Heart left ventricle (tissue), 16 donors: ENCODE results near the gene MITF. TPM values are rescaled to one million over a fixed set of nuclear protein-coding genes. Genes with fewer than 3 reads are reported as not detected.

Source experiments
- ATAC-seq, 4 donors: fragments of 200-7000 bp; cut with Tn5 transposase; one replicate each; pipeline ENCODE4 v1.9.1; 2020 to 2022; ENCODE audit warnings: moderate library complexity in 4 of 4, mild to moderate bottlenecking in 3 of 4, moderate number of reproducible peaks in 1 of 4
- DNase-seq, 5 donors: peaks; one replicate each; pipeline ENCODE4 v3.0.0-alpha.2; 2020
- H3K27ac ChIP-seq, 12 donors: fragments of 200-600 bp; sonication (generic) in 4 of 12; one replicate each; pipeline versions ENCODE4 v1.5.0 to v1.8.0; 2016 to 2022; ENCODE audit warnings: mild to moderate bottlenecking in 2 of 12
- H3K27me3 ChIP-seq, 9 donors: fragments of 200-600 bp; sonication (generic) in 2 of 9; one replicate each; pipeline versions ENCODE4 v1.5.1 to v1.8.0; 2016 to 2022; ENCODE audit warnings: mild to moderate bottlenecking in 3 of 9
- H3K36me3 ChIP-seq, 9 donors: fragments of 200-600 bp; sonication (generic) in 2 of 9; one replicate each; pipeline versions ENCODE4 v1.5.0 to v1.8.0; 2018 to 2022; ENCODE audit warnings: mild to moderate bottlenecking in 2 of 9
- H3K4me1 ChIP-seq, 12 donors: fragments of 200-600 bp; sonication (generic) in 4 of 12; one replicate each; pipeline versions ENCODE4 v1.5.0 to v1.8.0; 2016 to 2022; ENCODE audit warnings: mild to moderate bottlenecking in 3 of 12
- H3K4me3 ChIP-seq, 12 donors: fragments of 200-600 bp; sonication (generic) in 4 of 12; one replicate each; pipeline versions ENCODE4 v1.5.0 to v1.8.0; 2017 to 2022; ENCODE audit warnings: mild to moderate bottlenecking in 9 of 12, moderate library complexity in 4 of 12
- H3K9me3 ChIP-seq, 12 donors: fragments of 200-600 bp; sonication (generic) in 4 of 12; one replicate each; pipeline versions ENCODE4 v1.5.0 to v1.8.0; 2016 to 2022; ENCODE audit warnings: mild to moderate bottlenecking in 1 of 12
- POLR2A ChIP-seq, 2 donors: fragments of 450-650 bp; IDR thresholded peaks; one replicate each; pipeline ENCODE4 v1.6.1; 2017; ENCODE audit warnings: antibody characterized with exemption in 2 of 2, mild to moderate bottlenecking in 2 of 2, moderate library complexity in 2 of 2
- WGBS, 4 donors: extraction: QIAGEN DNeasy Blood & Tissue Kit in 2 of 4; methylation state at CpG; one replicate each; pipeline versions ENCODE4 v1.1.5 to v1.1.7; 2013 to 2018; 5-methylcytosine and 5-hydroxymethylcytosine counted together
- intact Hi-C, 10 donors: fragments of 100-400 bp; cut with DNase I; formaldehyde crosslinking; loops; one replicate each; pipeline versions ENCODE4 v1.11.1 to v1.14.2; 2022
- polyA plus RNA-seq, 2 donors: library from polyadenylated mRNA; stranded (reverse); fragments of 200-250 nt; gene quantifications; one replicate each; pipeline ENCODE4 v1.2.3, GENCODE V29; 2013
- total RNA-seq, 9 donors: library from RNA; depleted of rRNA in 2 of 9; stranded (reverse); fragments of >200 nt in 2 of 9; fragmentation: NEBNext Ultra II Directional in 3 of 9; extraction: Animal tissue kit (Norgen Biotek cat#: 25700) in 3 of 9; gene quantifications; one replicate each; pipeline versions ENCODE4 v1.1.0 to v1.2.4, GENCODE V29; 2016 to 2023
- TF ChIP-seq, protein P1 (sequence below), 12 donors: fragments of 200-600 bp; sonication (generic) in 4 of 12; IDR thresholded peaks; one replicate each; pipeline versions ENCODE4 v1.5.0 to v1.8.0; 2018 to 2022; ENCODE audit warnings: antibody characterized with exemption in 12 of 12, mild to moderate bottlenecking in 5 of 12
- donor health status: ischemic (EF 13 %, LVEDD 7.1; RV severe dilation, severe dysfunction).
- donor health status: healthy with polysubstance abuse.
- donor health status: DM: no; HTN: yes; CAD: no.
- donor health status: DM: no; HTN: no; CAD: no.
- donor health status: ischemic (EF 25% LVEDD 6.9; RV normal size, moderate dysfunction).
- donor health status: ischemic (EF 25% LVEDD 5.7; RV mildly dilated, moderate dysfunction).
- donor health status: healthy.
- donor health status: DM: yes; HTN: yes; CAD: no.
- donor health status: ischemic (EF 35%, LVEDD 5.7; RV mildly dilated, moderate dysfunction).
- donor health status: nonischemic (EF 11% LVEDD 7.7; RV severe dilation, severe dysfunction).
- donor health status: DM: yes; HTN: yes; CAD: no.
- donor health status: PGD.
- donor health status: ischemic (EF 29% LVEDD 5.4; RV normal size, mild dysfunction).
- donor health status: nonischemic (EF 23%, LVEDD 6.1; RV moderate dilation, normal function).

The MITF gene
- total and polyA plus RNA-seq, 11 donors = 17.9 to 114 (median 81.1) TPM

DNA sequence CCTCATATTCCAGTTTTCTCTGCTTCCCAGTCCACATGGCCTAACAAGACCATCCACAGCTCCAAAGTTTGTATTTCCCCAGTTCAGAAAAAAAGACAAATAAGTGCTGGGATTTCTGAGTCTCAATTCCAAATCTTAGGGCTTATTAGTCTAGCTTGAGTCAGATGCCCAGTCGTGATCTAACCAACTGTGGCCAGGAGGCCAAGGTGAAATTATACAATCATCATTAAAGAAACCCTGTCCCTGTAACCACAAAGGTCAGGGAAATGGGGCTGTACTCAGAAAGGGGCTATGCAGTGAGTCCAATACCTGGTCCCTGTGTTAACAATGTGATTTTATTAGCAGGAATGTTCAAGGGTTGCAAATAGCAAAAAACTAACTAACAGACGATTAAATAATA lies 40.5 kb upstream of the MITF start:
- H3K4me3 ChIP-seq = no peak overlapping the region
- H3K9me3 ChIP-seq = peaks cover 0 to 25% (median 9%) of the 10 kb centered on the region in 12 donors
- intact Hi-C loops = loop anchor here in 1 of 10 donors (5.0 kb wide), 1 partner anchor 249 kb away; no protein-coding TSS in a partner anchor
- no peak for DNase-seq
- no peak for ATAC-seq
- no peak for TF ChIP-seq POLR2A (IDR thresholded peaks at IDR 0.05)
- TF ChIP-seq, protein P1, sequence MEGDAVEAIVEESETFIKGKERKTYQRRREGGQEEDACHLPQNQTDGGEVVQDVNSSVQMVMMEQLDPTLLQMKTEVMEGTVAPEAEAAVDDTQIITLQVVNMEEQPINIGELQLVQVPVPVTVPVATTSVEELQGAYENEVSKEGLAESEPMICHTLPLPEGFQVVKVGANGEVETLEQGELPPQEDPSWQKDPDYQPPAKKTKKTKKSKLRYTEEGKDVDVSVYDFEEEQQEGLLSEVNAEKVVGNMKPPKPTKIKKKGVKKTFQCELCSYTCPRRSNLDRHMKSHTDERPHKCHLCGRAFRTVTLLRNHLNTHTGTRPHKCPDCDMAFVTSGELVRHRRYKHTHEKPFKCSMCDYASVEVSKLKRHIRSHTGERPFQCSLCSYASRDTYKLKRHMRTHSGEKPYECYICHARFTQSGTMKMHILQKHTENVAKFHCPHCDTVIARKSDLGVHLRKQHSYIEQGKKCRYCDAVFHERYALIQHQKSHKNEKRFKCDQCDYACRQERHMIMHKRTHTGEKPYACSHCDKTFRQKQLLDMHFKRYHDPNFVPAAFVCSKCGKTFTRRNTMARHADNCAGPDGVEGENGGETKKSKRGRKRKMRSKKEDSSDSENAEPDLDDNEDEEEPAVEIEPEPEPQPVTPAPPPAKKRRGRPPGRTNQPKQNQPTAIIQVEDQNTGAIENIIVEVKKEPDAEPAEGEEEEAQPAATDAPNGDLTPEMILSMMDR (IDR thresholded peaks at IDR 0.05) = no peak
- no peaks in the 10 kb centered on the region for H3K27me3 ChIP-seq
- WGBS, 4 donors = 83 to 96% (median 89%) methylated on average over 2 of the region's 2 CpGs
- H3K4me1 ChIP-seq = no peaks in the 10 kb centered on the region
- no peak overlapping the region for H3K27ac ChIP-seq
- no peaks in the 10 kb centered on the region for H3K36me3 ChIP-seq

DNA sequence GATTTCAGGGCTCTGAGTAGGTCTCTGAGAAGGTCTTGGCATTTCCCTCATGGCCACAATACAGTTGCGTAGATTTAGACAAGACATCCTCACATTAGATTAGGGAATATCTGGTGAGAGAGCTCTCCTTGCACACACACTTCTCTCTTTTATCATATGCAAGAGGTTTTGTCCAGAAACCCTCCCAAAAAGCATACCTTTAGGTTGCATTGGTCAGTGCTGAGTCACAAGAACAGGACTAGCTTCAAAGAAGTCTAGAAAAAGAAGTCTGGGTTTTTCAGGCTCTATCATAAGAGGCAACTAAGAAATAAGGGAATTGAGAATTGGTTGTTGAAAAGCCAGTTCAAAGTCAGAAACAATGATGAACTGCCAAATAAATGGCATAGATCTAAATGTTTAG lies 40.1 kb upstream of the MITF start:
- peaks cover 0 to 25% (median 9%) of the 10 kb centered on the region in 12 donors for H3K9me3 ChIP-seq
- no peak for TF ChIP-seq POLR2A (IDR thresholded peaks at IDR 0.05)
- TF ChIP-seq, protein P1 (IDR thresholded peaks at IDR 0.05) = no peak
- H3K27me3 ChIP-seq = no peaks in the 10 kb centered on the region
- no peak overlapping the region for H3K27ac ChIP-seq
- DNase-seq (no peak), ATAC-seq (no peak)
- intact Hi-C loops = loop anchor here in 1 of 10 donors (5.0 kb wide), 1 partner anchor 248 kb away; no protein-coding TSS in a partner anchor
- no peak overlapping the region for H3K4me3 ChIP-seq
- no peaks in the 10 kb centered on the region for H3K4me1 ChIP-seq
- 95 to 100% (median 98%) methylated on average over 1 of the region's 1 CpG for WGBS, 4 donors
- no peaks in the 10 kb centered on the region for H3K36me3 ChIP-seq

- WGBS, 4 donors = 98 to 100% (median 99%) methylated on average over 1 of the region's 1 CpG
- Histone ChIP-seq H3K4me3 (no peak overlapping the region), H3K36me3 (no peaks in the 10 kb centered on the region), H3K9me3 (peaks cover 0 to 25% (median 9%) of the 10 kb centered on the region in 12 donors), H3K27ac (no peak overlapping the region), H3K27me3 (no peaks in the 10 kb centered on the region), H3K4me1 (no peaks in the 10 kb centered on the region)
- intact Hi-C loops = no loop called here
- TF ChIP-seq, protein P1 (IDR thresholded peaks at IDR 0.05) = no peak
- TF ChIP-seq POLR2A (IDR thresholded peaks at IDR 0.05) = no peak
- DNase-seq = no peak
- ATAC-seq = no peak
Measured at GRCh38 chr3:69700949-69701348, 38.3 kb upstream of the MITF start.

GRCh38 chr3:69710153-69710977 lies 28.9 kb upstream of the MITF start:
- Histone ChIP-seq H3K27ac (no peak overlapping the region), H3K9me3 (no peaks in the 10 kb centered on the region), H3K4me1 (peaks cover 0 to 14% (median 0%) of the 10 kb centered on the region in 12 donors), H3K36me3 (no peaks in the 10 kb centered on the region), H3K4me3 (no peak overlapping the region), H3K27me3 (no peaks in the 10 kb centered on the region)
- no peak for DNase-seq
- TF ChIP-seq, protein P1 (IDR thresholded peaks at IDR 0.05) = no peak
- TF ChIP-seq POLR2A (IDR thresholded peaks at IDR 0.05) = no peak
- intact Hi-C loops = no loop called here
- 51 to 63% (median 58%) methylated on average over 4 of the region's 4 CpGs for WGBS, 4 donors
- ATAC-seq = peak in 2 of 4 donors; percentile 32 to 36
